GM18499 (cell line): ENCODE measurements around the gene MRGPRX2.

Experiments
- ATAC-seq: cut with Tn5 transposase; IDR thresholded peaks from one replicate; pipeline ENCODE4 v1.9.1; 2021; ENCODE audit warnings: moderate number of reproducible peaks; ENCODE audit not compliant: insufficient read depth, unreplicated experiment

Gene MRGPRX2

DNA sequence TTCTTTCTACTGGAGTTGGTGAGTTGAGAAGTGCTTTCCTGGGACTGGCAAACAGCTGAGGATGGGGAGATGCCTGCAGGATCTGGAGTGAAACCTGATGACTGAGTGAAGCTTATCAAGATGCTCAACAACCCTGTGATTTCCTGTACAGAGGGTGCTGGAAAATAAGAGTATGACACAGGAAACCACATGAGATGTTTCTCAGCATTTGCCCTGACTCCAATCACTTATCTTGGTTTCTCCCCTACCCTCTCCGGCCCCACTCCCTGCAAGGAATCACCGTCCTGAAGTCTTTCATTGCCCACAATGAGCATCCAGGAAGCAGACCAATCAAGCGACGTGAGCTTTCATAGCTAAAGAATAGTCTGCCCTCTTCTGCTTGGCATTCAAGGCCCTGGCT is at the start of gene MRGPRX2:
Gene MRGPRX2, minus strand, starts transcription at position 89 of the 400 bp plus-strand sequence. CDS start 4,315 bp downstream, outside the sequence.
- ATAC-seq = no peak

DNA sequence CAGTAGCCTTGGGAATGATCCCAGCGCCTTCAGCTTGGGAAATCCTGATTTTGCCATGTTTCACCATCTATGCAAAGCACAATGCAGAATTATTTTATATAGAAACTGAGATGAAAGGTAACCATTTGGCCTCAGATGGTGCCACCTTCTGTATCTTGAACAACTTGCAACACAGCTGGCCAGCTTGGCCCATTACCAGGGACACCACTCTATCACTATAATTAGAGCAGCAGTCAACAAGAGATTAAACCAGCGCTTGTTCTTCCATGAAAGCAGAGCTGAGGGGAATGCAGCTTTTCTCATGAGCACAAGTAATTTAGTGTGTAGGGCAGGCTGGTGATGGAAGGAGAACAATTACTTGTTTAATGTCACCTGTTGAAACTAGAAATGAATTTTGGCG is 49.8 kb upstream of the MRGPRX2 start:
- no peak for ATAC-seq

- ATAC-seq = no peak
Measured at GRCh38 chr11:19107125-19107524, 46.6 kb upstream of the MRGPRX2 start.

DNA sequence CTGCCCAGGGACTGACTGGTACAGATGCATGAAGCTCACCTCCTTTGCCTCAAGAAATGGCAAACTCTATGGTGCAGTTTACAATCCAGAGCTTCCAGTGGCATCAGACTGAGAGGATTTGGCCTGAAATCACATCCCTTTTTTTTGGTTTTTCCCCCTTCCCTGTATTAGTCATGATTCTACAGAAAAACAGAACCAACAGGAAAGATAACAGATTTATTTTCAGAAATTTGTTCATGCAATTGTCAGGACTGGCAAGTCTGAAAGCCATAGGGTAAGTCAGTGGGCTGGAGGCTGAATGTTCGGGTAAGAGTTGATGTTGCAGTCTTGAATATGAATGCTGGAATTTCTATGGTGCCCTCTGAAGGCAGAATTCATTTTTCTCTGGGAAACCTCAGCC is 44.5 kb upstream of the MRGPRX2 start:
- ATAC-seq = no peak

DNA sequence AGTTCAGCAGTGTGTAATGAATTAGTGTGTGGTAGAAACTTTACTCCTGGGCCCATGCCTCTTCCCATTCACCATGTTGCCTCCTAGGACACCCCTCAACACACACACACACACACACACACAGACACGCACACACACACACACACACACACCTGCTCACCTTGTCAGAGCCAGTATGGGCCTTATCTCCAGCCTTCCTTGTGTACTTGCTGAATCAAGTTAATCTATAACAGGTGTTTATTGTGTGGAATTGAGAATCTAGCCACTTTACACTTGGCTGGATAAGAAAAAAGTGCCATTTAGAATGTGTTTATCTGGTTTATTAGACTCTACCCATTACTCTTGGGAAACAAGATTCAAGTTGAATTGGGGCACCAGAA is 42.0 kb upstream of the MRGPRX2 start:
- no peak for ATAC-seq

GRCh38 chr11:19101796-19102520 is 41.4 kb upstream of the MRGPRX2 start:
- no peak for ATAC-seq

DNA sequence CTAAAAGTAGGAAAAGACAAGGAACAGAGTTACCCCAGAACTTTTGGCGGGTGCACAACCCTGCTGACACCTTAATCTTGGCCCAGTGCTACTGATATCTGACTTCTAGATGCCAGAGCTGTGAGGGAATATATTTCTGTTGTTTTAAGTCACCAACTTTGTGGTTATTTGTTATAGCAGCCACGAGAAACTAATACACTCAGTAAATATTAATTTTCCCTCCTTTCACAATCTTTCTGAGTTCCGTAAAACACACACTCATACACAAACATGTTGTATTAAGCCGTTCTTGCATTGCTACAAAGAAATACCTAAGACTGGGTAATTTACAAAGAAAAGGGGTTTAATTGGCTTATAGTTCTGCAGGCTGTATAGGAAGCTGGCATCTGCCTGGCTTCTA is 40.4 kb upstream of the MRGPRX2 start:
- no peak for ATAC-seq

DNA sequence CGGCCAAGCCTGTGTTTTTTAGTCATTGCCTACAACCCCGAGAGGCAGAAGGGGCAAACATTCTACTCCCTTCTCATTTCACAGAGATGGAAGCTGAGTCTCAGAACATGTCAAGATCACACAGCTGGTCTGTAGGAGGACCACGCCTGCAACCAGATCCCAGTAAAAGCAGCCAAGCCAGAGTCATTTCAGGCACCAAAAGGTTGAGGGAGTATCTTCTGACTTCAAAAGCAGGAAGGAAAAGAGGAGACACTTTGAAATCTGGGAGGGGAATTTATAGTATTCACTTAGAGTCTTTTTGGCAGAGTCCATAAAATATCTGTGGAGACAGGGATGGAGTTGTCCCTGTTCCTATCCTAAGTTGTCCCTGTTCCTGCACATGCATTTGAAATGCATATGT is 38.6 kb upstream of the MRGPRX2 start:
- ATAC-seq = no peak

- no peak for ATAC-seq
Measured at GRCh38 chr11:19094859-19095258, 34.3 kb upstream of the MRGPRX2 start.

DNA sequence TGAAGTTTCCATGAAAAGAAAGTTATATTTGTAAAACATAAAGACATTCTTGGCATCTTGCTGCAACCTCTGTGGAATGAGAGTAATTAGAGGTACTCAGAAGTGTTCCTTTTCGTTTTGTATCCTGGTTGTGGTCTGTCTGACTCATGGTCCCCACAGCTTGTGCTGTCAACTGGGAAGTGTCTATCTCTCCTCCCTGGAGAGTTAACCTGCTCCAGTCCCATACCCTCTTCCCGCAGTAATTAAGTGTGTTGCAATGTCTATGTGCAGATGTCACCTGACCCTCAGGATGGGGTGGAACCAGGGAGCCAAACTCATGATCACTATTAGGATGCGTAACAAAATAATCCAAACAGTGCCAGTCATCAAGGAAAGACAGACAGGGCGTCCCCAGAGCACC is 33.5 kb upstream of the MRGPRX2 start:
- no peak for ATAC-seq

- no peak for ATAC-seq
Measured at GRCh38 chr11:19092850-19093249, 32.3 kb upstream of the MRGPRX2 start.

GRCh38 chr11:19092342-19092741 is 31.8 kb upstream of the MRGPRX2 start:
- no peak for ATAC-seq

DNA sequence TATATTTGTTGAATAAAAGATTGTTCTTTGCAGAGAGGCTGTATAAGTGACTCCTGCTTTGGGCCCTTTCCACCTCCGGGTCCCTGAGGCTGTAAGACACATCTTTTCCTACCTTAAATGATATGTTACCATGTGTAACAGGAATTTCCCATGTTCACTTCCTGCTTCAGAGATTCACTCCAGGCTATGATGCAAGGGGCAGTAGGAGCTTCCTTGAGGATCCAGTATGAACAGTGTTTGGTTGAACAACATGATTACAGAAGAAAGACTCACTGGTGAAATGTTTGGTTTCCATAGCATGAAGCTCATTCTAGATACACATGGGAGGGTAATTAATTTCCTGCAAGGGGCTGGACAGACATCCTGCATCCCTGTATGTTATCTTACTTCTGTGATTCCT is 30.8 kb upstream of the MRGPRX2 start:
- ATAC-seq = no peak

DNA sequence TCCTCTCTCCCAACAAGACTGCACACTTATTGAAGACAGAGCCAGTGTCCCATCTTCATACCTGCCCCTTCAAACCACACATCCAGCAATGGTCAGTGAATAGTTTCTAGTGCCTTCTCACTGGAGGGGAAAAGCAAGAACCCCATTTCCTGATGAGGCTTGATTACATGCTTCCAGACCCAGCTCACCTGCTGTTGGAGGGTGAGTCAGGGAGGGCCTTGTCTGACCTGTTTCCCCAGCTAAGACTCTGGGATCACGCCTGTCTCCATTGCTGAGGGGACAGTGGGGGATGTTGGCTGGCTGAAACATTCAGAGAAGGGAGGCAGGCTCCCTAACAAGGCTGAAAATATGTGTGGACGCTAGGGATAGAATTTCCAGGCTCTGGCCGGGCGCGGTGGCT is 28.9 kb upstream of the MRGPRX2 start:
- ATAC-seq = no peak

DNA sequence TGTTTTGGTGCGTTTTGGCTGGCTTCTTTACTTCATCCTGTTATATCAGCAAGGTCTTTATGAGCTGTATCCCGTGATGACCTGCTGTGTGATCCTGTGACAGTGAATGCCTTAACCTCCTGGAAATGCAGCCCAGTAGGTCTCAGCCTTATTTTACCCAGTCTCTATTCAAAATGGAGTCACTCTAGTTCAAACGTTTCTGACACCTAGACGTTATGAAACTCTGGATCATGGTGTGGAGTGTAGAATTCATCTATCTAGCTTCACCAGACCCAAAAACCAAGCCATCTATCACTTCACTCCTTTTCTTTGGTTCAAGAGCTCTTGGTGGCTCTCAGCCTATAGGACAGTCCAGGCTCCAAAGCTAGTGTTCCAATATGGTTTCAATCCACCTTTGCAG is 28.3 kb upstream of the MRGPRX2 start:
- ATAC-seq = no peak

DNA sequence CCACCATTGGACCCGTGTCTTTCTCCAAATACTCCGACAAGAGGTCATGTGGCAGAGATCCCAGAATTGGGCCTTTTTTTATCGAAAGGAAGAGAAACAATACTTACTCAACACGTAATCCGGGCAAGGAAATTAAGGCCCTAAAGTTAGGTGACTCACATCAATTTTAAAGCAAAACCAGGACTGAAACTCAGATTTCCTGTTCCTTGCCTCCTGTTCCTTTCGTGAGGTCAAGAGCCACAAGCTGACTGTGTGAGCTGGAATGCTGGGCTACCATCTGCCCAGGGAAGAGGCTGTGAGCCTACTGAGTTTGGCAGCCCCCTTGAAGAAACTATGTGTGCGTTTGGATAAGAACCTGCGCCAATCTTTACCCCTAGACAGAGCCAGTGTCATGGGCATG is 27.1 kb upstream of the MRGPRX2 start:
- no peak for ATAC-seq

DNA sequence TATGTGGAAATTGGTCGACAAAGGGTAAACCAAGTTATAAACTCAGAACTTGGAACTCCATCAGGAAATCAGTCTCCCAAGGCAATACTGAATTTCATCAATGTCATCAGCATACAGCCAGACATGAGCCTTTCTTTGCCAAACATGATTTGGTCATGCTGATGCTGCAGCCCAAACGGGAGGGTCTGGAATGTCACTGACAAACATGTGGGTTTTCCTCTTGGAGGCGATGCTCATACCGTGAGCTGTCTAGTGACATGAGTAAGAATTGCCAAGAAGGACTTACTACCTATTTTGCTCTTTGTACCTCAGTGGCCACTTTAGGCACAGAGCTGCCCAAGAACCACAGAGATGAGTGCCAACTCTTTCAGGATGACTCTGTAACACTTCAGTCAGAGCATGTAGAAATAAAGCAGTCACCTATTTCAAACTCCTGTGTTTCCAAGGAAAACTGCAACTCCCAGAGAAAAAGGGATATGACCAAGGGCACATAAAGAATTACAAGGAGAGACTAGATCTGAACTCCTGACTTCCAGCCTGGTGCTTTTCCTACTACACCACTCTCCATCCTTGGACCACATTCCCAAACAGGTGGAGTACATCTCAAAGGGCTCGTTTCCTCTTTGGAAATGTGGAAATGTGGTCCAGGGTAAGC is 24.3 kb upstream of the MRGPRX2 start:
- no peak for ATAC-seq

DNA sequence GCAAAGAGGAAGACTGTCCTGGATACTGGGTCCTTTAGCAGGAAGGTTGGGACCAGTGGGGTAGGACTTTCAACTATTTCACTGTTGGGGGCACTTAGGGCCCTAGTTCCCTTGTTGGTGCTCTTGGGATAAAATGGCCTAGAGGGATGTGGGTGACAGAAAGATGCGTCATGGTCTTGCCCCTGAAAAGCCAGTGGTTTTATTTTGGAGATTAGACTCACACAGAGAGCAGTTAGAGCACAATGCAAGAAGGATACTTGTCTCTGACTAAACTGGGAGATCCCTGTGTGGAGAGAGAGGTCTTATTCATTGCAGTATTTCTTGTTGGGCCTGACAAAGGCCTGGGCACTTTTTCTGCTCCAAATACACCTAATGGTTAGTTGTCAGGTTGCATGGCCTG is 22.6 kb upstream of the MRGPRX2 start:
- no peak for ATAC-seq

DNA sequence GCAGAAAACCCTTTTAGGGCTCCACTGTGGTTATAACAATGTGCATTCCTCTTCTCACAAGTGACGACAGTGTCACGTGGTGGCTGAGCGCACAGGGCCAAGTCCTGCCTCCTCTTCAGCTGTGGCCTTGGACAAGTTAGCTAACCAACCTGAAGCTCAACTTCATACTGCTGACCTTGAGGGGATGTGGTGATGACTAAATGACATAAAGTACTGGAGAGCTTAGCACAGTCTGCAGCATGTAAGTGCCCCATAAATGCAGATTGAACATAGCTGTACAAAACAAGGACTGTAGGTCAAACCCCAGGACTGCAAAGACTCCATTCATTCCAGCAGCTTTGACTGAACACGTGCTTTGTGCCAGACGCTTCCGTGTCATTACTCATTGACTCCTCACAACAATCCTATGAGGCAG is 20.1 kb upstream of the MRGPRX2 start:
- ATAC-seq = no peak

GRCh38 chr11:19079643-19080440 is 19.3 kb upstream of the MRGPRX2 start:
- no peak for ATAC-seq

DNA sequence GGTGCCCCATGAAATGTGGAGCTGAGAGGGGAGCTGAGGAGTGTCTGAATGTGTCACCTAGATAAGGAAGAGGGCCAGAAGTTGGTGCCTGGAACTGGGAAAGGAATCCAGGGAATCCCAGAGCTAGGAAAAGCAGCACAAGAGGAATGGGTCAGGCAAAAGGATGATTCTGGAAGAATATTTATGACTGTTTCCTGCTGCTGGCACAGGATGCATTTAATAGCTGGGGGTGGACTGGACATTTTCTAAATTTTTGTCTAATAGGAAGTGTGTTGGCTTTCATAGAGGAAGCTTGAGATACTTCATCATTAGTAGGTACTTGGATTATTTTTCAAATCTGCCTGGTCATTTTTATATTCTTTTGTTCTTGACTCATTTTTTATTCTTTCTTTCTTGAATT is 17.4 kb upstream of the MRGPRX2 start:
- no peak for ATAC-seq
